ENCODE data around the gene HELQ. TPM values are rescaled to one million over a fixed set of nuclear protein-coding genes. Genes with fewer than 3 reads are reported as not detected.

Gene HELQ
- total and polyA plus RNA-seq, 4 donors: 5.8 to 10.0 (median 6.7) TPM

DNA sequence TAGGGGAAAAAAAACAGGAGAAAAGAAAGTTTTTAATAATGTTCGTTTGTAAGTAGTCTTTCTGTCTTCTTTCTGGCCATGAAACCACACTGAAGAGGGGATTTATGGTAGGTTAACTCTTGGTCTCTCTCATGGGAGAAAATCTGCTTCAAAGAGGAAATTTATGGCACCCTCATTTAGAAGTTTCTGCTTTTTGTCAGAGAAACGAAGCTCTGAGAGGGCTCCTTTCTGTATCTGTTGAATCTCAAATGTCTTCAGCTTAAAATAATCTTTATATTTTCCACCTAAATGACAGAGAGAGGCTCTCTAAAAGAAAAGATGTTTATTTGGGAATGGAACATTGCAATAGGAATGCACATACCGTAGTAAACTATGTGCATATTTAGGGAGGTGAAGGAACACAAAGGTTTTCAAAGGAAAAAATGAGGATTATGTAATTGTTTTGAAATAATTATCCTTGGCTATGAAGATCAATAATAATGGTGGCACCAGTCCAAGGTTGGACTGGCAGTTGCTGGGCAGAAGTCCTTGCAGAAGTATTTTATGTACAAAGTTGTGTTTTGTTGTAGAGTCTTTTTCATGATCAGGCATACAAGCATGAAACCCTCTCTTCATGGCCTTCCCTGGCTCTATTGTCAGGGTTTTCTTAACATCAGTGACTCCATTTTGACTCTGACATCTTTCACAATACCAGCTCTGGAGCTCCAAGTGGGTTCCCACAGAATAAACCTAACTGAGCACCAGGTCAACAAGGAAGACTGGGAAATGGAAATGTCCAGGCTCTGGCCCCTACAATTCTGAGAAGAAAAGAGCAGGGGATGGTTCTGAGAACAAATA is 67.9 kb downstream of the HELQ start:
- Histone ChIP-seq H3K36me3 (ENCODE audit: control insufficient read depth in 4 of 4, insufficient read depth in 3 of 4, low read depth in 1 of 4, low read length in 3 of 4) (no peaks in the 10 kb centered on the region), H3K9me3 (ENCODE audit: control insufficient read depth in 4 of 4, low read length in 3 of 4) (no peaks in the 10 kb centered on the region), H3K27me3 (ENCODE audit: control insufficient read depth in 4 of 4, insufficient read depth in 4 of 4, low read length in 3 of 4) (no peaks in the 10 kb centered on the region), H3K4me1 (ENCODE audit: control insufficient read depth in 4 of 4, insufficient read depth in 4 of 4, low read length in 3 of 4) (no peaks in the 10 kb centered on the region), H3K27ac (ENCODE audit: low read depth in 1 of 2, low read length in 2 of 2) (no peak overlapping the region), H3K4me3 (ENCODE audit: low read depth in 1 of 3, low read length in 3 of 3) (no peak overlapping the region), H3K9ac (ENCODE audit: low read depth in 1 of 2, low read length in 2 of 2) (no peak overlapping the region)
- DNase-seq (ENCODE audit: low spot score): no peak
- TF ChIP-seq EGR1 (IDR thresholded peaks at IDR 0.05; ENCODE audit: low read depth in 2 of 2) (no peak), JUND (IDR thresholded peaks at IDR 0.05) (no peak), SP1 (IDR thresholded peaks at IDR 0.05) (no peak), YY1 (IDR thresholded peaks at IDR 0.05) (no peak), GABPA (IDR thresholded peaks at IDR 0.05 in 1 of 2, conservative IDR thresholded peaks at IDR 0.05 in 1 of 2) (no peak), FOXA1 (IDR thresholded peaks at IDR 0.05) (no peak), RAD21 (IDR thresholded peaks at IDR 0.05) (no peak), FOXA2 (IDR thresholded peaks at IDR 0.05) (no peak), TAF1 (conservative IDR thresholded peaks at IDR 0.05) (no peak), HNF4A (conservative IDR thresholded peaks at IDR 0.05) (no peak), HNF4G (IDR thresholded peaks at IDR 0.05) (no peak), NR2F2 (IDR thresholded peaks at IDR 0.05) (no peak)
- TF ChIP-seq, protein P1, sequence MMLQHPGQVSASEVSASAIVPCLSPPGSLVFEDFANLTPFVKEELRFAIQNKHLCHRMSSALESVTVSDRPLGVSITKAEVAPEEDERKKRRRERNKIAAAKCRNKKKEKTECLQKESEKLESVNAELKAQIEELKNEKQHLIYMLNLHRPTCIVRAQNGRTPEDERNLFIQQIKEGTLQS (IDR thresholded peaks at IDR 0.05): no peak
- TF ChIP-seq, protein P2, sequence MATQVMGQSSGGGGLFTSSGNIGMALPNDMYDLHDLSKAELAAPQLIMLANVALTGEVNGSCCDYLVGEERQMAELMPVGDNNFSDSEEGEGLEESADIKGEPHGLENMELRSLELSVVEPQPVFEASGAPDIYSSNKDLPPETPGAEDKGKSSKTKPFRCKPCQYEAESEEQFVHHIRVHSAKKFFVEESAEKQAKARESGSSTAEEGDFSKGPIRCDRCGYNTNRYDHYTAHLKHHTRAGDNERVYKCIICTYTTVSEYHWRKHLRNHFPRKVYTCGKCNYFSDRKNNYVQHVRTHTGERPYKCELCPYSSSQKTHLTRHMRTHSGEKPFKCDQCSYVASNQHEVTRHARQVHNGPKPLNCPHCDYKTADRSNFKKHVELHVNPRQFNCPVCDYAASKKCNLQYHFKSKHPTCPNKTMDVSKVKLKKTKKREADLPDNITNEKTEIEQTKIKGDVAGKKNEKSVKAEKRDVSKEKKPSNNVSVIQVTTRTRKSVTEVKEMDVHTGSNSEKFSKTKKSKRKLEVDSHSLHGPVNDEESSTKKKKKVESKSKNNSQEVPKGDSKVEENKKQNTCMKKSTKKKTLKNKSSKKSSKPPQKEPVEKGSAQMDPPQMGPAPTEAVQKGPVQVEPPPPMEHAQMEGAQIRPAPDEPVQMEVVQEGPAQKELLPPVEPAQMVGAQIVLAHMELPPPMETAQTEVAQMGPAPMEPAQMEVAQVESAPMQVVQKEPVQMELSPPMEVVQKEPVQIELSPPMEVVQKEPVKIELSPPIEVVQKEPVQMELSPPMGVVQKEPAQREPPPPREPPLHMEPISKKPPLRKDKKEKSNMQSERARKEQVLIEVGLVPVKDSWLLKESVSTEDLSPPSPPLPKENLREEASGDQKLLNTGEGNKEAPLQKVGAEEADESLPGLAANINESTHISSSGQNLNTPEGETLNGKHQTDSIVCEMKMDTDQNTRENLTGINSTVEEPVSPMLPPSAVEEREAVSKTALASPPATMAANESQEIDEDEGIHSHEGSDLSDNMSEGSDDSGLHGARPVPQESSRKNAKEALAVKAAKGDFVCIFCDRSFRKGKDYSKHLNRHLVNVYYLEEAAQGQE (IDR thresholded peaks at IDR 0.05): no peak
- TF ChIP-seq, protein P3, sequence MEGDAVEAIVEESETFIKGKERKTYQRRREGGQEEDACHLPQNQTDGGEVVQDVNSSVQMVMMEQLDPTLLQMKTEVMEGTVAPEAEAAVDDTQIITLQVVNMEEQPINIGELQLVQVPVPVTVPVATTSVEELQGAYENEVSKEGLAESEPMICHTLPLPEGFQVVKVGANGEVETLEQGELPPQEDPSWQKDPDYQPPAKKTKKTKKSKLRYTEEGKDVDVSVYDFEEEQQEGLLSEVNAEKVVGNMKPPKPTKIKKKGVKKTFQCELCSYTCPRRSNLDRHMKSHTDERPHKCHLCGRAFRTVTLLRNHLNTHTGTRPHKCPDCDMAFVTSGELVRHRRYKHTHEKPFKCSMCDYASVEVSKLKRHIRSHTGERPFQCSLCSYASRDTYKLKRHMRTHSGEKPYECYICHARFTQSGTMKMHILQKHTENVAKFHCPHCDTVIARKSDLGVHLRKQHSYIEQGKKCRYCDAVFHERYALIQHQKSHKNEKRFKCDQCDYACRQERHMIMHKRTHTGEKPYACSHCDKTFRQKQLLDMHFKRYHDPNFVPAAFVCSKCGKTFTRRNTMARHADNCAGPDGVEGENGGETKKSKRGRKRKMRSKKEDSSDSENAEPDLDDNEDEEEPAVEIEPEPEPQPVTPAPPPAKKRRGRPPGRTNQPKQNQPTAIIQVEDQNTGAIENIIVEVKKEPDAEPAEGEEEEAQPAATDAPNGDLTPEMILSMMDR (IDR thresholded peaks at IDR 0.05; ENCODE audit: low read depth, low read length, missing input control): no peak
- TF ChIP-seq, protein P4, sequence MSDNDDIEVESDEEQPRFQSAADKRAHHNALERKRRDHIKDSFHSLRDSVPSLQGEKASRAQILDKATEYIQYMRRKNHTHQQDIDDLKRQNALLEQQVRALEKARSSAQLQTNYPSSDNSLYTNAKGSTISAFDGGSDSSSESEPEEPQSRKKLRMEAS (IDR thresholded peaks at IDR 0.05): no peak
- TF ChIP-seq, protein P5, sequence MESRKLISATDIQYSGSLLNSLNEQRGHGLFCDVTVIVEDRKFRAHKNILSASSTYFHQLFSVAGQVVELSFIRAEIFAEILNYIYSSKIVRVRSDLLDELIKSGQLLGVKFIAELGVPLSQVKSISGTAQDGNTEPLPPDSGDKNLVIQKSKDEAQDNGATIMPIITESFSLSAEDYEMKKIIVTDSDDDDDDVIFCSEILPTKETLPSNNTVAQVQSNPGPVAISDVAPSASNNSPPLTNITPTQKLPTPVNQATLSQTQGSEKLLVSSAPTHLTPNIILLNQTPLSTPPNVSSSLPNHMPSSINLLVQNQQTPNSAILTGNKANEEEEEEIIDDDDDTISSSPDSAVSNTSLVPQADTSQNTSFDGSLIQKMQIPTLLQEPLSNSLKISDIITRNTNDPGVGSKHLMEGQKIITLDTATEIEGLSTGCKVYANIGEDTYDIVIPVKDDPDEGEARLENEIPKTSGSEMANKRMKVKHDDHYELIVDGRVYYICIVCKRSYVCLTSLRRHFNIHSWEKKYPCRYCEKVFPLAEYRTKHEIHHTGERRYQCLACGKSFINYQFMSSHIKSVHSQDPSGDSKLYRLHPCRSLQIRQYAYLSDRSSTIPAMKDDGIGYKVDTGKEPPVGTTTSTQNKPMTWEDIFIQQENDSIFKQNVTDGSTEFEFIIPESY (IDR thresholded peaks at IDR 0.05): no peak
- WGBS: 74% methylated on average over 3 of the region's 3 CpGs
